NCI-H2171 (cell line): ENCODE results near the gene SLC26A8.
"Not testable (repeated sequence)": the region's sequence is repeated elsewhere in the genome, so short reads cannot be mapped to it uniquely, and the experiment has no call there.

Source experiments
- DNase-seq: peaks from one replicate; lab custom pipeline; 2025; lab: John Stamatoyannopoulos, UW

The SLC26A8 gene

GRCh38 chr6:35941170-35941569 lies 83.3 kb downstream of the SLC26A8 start:
- not testable (repeated sequence) for DNase-seq

DNA sequence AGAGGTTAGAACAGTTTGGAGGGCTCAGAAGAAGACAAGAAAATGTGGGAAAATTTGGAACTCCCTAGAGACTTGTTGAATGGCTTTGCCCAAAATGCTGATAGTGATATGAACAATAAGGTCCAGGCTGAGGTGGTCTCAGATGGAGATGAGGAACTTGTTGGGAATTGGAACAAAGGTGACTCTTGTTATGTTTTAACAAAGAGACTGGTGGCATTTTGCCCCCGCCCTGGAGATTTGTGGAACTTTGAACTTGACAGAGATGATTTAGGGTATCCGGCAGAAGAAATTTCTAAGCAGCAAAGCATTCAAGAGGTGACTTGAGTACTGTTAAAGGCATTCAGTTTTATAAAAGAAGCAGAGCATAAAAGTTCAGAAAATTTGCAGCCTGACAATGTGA lies 84.4 kb downstream of the SLC26A8 start:
- DNase-seq = not testable (repeated sequence)

GRCh38 chr6:35939259-35939658 lies 85.2 kb downstream of the SLC26A8 start:
- not testable (repeated sequence) for DNase-seq

- DNase-seq = no peak
Observed at GRCh38 chr6:35936681-35937359, 87.6 kb downstream of the SLC26A8 start.

DNA sequence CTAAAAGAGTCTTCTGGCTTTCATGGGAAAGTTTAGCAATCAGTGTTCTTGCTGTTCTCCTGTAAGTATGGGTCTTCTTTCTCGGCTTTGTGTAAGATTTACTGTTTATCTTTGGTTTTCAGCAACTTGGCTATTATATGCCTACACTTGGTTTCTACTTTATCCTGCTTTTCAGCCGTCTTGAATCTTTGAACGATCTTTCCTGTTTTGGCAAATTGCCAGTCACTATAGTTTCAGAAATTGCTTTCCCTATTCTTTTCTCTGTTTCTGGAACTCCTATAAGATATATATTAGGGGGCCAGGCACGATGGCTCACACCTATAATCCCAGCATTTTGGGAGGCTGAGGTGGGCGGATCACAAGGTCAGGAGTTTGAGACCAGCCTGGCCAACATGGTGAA lies 89.0 kb downstream of the SLC26A8 start:
- no peak for DNase-seq

GRCh38 chr6:35933844-35934243 lies 90.6 kb downstream of the SLC26A8 start:
- DNase-seq = no peak

- not testable (repeated sequence) for DNase-seq
Observed at GRCh38 chr6:35931873-35932272, 92.6 kb downstream of the SLC26A8 start.

DNA sequence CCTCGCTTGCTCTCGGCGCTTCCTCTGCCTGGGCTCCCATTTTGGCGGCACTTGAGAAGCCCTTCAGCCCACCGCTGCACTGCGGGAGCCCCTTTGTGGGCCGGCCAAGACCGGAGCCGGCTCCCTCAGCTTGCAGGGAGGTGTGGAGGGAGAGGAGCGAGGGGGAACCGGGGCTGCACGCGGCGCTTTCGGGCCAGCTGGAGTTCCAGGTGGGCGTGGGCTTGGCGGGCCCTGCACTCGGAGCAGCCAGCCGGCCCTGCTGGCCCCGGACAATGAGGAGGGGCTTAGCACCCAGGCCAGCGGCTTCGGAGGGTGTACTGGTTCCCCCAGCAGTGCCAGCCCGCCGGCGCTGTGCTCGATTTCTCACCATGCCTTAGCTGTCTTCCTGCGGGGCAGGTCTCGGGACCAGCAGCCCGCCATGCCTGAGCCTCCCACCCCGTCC lies 93.3 kb downstream of the SLC26A8 start:
- DNase-seq = no peak

DNA sequence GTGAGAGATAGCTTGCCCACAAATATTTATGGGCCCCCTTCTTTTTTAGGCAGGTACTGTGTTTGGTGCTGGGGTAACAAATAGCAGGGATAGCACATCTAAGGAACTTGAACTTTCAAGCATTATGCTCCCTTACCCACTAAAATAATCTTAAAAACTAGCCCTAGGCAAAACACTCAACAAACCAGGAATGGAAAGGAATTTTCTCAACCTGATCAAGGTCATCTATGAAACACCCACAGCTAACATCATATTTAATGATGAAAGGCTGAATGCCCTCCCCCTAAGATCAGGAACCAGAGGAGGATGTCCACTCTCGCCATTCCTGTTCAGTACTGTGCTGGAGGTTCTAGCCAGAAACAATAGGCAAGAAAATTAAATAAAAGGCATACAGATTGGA lies 94.8 kb downstream of the SLC26A8 start:
- no peak for DNase-seq

DNA sequence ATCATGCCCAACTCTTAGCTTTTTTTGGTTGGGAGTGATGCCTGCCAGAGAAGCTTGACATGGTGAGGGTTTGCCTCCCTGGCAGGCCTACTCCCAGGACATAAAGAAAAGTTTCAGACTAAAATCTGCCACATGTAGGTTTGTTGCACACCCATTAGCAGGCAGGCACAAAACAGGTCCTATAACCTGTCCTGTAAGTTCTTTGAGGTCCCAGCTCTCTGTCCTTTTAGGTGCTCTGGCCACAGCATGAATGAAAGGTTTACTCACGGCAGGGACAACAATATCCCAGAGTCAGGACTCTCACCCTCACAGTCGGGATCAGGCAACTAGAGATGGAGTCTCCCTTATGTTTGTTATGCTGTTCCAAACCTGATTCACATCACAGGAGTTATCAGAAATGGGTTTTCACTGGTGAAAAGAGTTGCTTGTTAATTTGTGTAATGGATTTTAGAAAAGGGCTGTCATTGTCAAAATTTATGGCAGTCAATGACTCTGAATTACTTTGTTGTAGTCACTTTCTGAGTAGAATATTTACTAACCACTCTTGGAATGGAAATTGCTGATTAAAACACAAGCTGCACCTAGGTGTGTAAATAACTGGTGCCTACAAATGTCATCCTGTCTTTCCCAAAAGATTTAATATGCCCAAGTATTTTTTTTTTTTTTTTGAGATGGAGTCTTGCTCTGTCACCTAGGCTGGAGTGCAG lies 97.8 kb downstream of the SLC26A8 start:
- DNase-seq = no peak

- no peak for DNase-seq
Observed at GRCh38 chr6:35925961-35926360, 98.5 kb downstream of the SLC26A8 start.

GRCh38 chr6:35924146-35924545 lies 100.3 kb downstream of the SLC26A8 start:
- DNase-seq = no peak

- DNase-seq = no peak
Observed at GRCh38 chr6:35922139-35922554, 102.3 kb downstream of the SLC26A8 start.

DNA sequence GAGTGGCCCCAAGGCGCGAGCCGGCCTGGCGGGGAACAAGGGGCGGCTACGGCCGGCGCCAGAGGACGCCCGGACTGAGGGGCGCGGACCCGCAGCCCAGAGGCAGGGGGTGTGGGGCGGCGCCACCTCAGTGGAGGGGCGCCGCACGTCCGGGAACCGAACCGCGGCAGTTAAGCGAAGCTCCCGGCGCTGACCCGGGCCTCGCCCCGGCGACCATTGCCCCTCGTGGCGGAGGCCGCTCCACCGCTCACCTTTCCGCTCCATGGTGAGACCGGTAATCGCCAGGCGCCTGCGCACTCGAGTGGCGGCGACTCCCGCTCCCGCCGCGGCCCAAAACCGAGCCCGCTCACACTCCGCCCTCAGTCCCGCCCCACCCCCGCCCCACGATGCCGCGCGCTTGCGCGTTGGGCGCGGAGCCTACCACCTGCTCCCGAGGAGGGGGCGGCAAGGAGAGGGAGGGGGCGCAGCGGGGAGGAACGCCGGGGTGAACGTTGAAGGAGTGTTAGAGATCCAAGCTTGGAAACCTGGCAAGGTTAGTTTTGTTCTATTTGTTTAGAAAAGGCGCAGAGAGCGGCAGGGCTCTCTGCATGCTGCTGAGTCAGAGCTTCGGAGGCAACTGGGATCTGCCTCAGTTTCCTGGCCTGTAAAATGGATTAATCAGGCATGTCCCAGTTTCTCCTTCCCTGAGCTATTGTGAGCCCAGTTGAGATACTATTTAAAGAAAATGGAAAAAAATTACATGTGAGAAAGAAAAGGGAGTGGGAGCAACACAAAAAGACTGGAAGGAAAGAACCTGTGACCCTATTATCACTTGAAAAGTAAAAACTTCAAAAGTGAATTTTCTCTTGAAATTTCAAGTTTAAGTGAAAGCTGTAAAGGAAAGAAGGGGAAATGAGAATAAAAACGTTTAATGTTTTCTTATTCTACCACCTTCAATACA lies 103.4 kb downstream of the SLC26A8 start, which contains the start of gene SRPK1:
Gene SRPK1, minus strand, starts transcription at position 306 of the 940 bp plus-strand sequence. Its CDS starts 42 bp downstream, at position 264.
- peak; percentile 92 for DNase-seq

DNA sequence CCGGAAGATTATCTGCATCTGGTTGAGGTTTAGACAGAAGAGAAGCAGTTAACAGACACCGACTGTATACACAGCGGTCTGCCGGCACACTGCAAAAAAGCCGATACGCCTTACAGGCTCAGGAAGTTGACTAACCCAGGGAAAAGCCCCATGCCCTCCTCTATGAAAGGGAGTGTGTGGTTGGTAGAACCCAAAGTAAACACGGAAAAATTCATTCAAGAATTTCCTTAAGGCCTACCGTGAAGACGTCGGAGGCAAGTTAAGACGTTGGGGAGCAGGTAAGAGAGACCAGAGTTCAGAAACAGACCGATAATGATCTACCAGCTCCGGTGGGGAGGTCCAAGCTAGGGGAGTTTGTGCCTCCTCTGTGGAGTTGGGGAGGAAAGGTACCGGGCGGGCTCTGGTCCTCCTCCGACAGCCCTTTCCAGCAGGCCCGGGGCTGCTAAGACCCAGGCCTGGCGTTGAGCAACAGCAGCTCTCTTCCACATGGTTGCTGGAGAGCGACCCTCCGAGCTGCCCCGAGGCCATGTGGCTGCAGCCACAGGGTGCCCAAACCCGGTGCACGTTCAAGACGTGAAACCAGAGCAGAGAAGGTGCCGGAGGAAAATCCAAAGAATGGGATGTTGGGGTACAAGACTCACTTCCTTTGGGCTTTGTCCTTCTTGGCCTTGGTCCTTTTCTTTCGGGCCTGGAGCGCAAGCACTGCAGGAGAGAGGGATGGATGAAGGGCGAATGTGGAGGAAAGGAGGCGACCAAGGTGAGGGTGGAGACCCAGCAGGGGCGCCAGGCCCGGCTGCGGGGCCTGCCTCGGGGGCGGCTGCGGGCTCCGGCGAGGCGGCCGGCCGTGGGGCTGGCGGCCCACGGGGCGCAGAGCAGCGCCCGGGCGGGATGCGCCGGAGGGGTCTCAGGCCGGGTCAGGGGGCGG lies 104.4 kb downstream of the SLC26A8 start:
- no peak for DNase-seq

- no peak for DNase-seq
Observed at GRCh38 chr6:35919085-35919826, 105.2 kb downstream of the SLC26A8 start.

GRCh38 chr6:35916893-35917292 lies 107.5 kb downstream of the SLC26A8 start:
- not testable (repeated sequence) for DNase-seq

DNA sequence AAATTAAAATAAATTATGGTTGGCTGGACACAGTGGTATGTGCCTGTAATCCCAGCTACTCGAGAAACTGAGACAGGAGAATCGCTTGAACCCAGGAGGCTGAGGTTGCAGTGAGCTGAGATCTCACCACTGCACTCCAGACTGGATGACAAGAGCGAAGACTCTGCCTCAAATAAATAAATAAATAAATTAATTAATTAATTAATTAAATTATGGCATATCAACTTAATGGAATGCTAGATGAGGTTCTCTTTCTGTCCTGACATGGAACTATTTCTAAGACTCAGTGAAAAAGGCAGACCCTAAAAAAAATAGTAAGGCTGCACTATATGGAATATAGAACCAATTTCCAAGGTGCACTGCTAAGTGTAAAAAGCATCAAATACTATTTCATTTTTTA lies 108.4 kb downstream of the SLC26A8 start:
- DNase-seq = no peak

DNA sequence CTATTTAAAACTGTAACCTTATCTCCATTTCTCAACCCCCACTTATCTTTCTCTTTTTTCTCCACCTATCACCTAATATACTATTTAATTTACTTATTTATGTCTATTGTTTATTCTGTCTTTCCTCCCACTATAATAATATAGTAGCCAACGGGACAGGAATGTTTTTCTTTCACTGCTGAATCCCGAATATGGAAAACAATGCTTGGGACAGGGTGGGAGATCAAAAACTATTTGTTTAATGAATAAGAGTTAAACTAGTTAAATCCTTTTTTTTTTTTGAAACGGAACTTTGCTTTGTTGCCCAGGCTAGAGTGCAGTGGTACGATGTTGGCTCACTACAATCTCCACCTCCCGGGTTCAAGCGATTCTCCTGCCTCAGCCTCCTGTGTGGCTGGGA lies 109.9 kb downstream of the SLC26A8 start:
- no peak for DNase-seq

- no peak for DNase-seq
Observed at GRCh38 chr6:35911871-35912653, 112.4 kb downstream of the SLC26A8 start.
